Measurements from ENCODE around the gene USP12. TPM values are rescaled to one million over a fixed set of nuclear protein-coding genes. Genes with fewer than 3 reads are reported as not detected.

The USP12 gene
- total RNA-seq, 3 donors from 2014 or later (not counting 1 experiment from before 2014, with no cell fraction given) = 44.3 to 55.3 (median 50.9) TPM

- Histone ChIP-seq H3K4me3 (ENCODE audit: low read length) (no peak overlapping the region), H3K27me3 (ENCODE audit: control insufficient read depth, insufficient read depth, low read length) (no peaks in the 10 kb centered on the region), H3K9me3 (ENCODE audit: control insufficient read depth, insufficient read depth, low read length) (no peaks in the 10 kb centered on the region), H3K4me1 (ENCODE audit: control insufficient read depth, insufficient read depth, low read length) (no peaks in the 10 kb centered on the region), H3K27ac (ENCODE audit: low read length) (no peak overlapping the region), H3K36me3 (ENCODE audit: control insufficient read depth, insufficient read depth, low read length) (no peaks in the 10 kb centered on the region)
- Mint-ChIP-seq H3K4me3 (no peak overlapping the region), H3K27ac (no peak overlapping the region), H3K27me3 (ENCODE audit: low read depth in 2 of 2) (no peaks in the 10 kb centered on the region), H3K4me1 (peaks cover 6 to 16% of the 10 kb centered on the region in 2 donors), H3K36me3 (no peaks in the 10 kb centered on the region), H3K9me3 (no peaks in the 10 kb centered on the region)
- TF ChIP-seq, protein P1, sequence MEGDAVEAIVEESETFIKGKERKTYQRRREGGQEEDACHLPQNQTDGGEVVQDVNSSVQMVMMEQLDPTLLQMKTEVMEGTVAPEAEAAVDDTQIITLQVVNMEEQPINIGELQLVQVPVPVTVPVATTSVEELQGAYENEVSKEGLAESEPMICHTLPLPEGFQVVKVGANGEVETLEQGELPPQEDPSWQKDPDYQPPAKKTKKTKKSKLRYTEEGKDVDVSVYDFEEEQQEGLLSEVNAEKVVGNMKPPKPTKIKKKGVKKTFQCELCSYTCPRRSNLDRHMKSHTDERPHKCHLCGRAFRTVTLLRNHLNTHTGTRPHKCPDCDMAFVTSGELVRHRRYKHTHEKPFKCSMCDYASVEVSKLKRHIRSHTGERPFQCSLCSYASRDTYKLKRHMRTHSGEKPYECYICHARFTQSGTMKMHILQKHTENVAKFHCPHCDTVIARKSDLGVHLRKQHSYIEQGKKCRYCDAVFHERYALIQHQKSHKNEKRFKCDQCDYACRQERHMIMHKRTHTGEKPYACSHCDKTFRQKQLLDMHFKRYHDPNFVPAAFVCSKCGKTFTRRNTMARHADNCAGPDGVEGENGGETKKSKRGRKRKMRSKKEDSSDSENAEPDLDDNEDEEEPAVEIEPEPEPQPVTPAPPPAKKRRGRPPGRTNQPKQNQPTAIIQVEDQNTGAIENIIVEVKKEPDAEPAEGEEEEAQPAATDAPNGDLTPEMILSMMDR (IDR thresholded peaks at IDR 0.05) = no peak
- ATAC-seq (no peak), DNase-seq (no peak)
- WGBS (ENCODE audit: insufficient coverage) = 44% methylated on average over 2 of the region's 2 CpGs
- intact Hi-C loops (cut with micrococcal nuclease) = no loop called here
Measured at GRCh38 chr13:27054760-27055159, 116.9 kb downstream of the USP12 start.

- Histone ChIP-seq H3K4me3 (ENCODE audit: low read length) (no peak overlapping the region), H3K27me3 (ENCODE audit: control insufficient read depth, insufficient read depth, low read length) (no peaks in the 10 kb centered on the region), H3K27ac (ENCODE audit: low read length) (no peak overlapping the region), H3K36me3 (ENCODE audit: control insufficient read depth, insufficient read depth, low read length) (no peaks in the 10 kb centered on the region), H3K4me1 (ENCODE audit: control insufficient read depth, insufficient read depth, low read length) (no peaks in the 10 kb centered on the region), H3K9me3 (ENCODE audit: control insufficient read depth, insufficient read depth, low read length) (no peaks in the 10 kb centered on the region)
- no peaks in the 10 kb centered on the region for H3K36me3 Mint-ChIP-seq
- WGBS (ENCODE audit: insufficient coverage) = 93% methylated on average over 6 of the region's 6 CpGs
- no peak overlapping the region for H3K27ac Mint-ChIP-seq
- peaks cover 6 to 16% of the 10 kb centered on the region in 2 donors for H3K4me1 Mint-ChIP-seq
- no peak for DNase-seq
- peaks cover 0 to under 1% of the 10 kb centered on the region in 2 donors for H3K27me3 Mint-ChIP-seq (ENCODE audit: low read depth in 2 of 2)
- TF ChIP-seq, protein P1 (IDR thresholded peaks at IDR 0.05) = no peak
- H3K4me3 Mint-ChIP-seq = no peak overlapping the region
- ATAC-seq = no peak
- intact Hi-C loops (cut with micrococcal nuclease) = no loop called here
- H3K9me3 Mint-ChIP-seq = no peaks in the 10 kb centered on the region
Measured at GRCh38 chr13:27053902-27054595, 117.6 kb downstream of the USP12 start.

GRCh38 chr13:27053210-27053884, 118.3 kb downstream of the USP12 start:
- H3K4me3 Mint-ChIP-seq = no peak overlapping the region
- no peaks in the 10 kb centered on the region for H3K4me1 ChIP-seq (ENCODE audit: control insufficient read depth, insufficient read depth, low read length)
- H3K4me1 Mint-ChIP-seq = peaks cover 6 to 16% of the 10 kb centered on the region in 2 donors
- H3K9me3 Mint-ChIP-seq = no peaks in the 10 kb centered on the region
- no peak overlapping the region for H3K27ac ChIP-seq (ENCODE audit: low read length)
- TF ChIP-seq, protein P1 (IDR thresholded peaks at IDR 0.05) = no peak
- intact Hi-C loops (cut with micrococcal nuclease) = no loop called here
- H3K9me3 ChIP-seq (ENCODE audit: control insufficient read depth, insufficient read depth, low read length) = no peaks in the 10 kb centered on the region
- no peak overlapping the region for H3K4me3 ChIP-seq (ENCODE audit: low read length)
- H3K27me3 ChIP-seq (ENCODE audit: control insufficient read depth, insufficient read depth, low read length) = no peaks in the 10 kb centered on the region
- peaks cover 0 to 3% of the 10 kb centered on the region in 2 donors for H3K27me3 Mint-ChIP-seq (ENCODE audit: low read depth in 2 of 2)
- 48% methylated on average over 10 of the region's 10 CpGs for WGBS (ENCODE audit: insufficient coverage)
- DNase-seq = no peak
- no peak overlapping the region for H3K27ac Mint-ChIP-seq
- ATAC-seq = no peak
- no peaks in the 10 kb centered on the region for H3K36me3 Mint-ChIP-seq
- H3K36me3 ChIP-seq (ENCODE audit: control insufficient read depth, insufficient read depth, low read length) = no peaks in the 10 kb centered on the region

Data from natural killer cell (primary cell).